CD4-positive, alpha-beta T cell treated with Interleukin-10 for 1 hour (primary cell): ENCODE data around the gene TBC1D28.
"Not testable (repeated sequence)": the region's sequence is repeated elsewhere in the genome, so short reads cannot be mapped to it uniquely, and the experiment has no call there.

Experiments used
- DNase-seq: peaks from one replicate; pipeline ENCODE4 v3.0.0-alpha.2; 2020

TBC1D28 gene

GRCh38 chr17:18613016-18613415 is 31.2 kb downstream of the TBC1D28 start:
- DNase-seq, result not testable (repeated sequence)

GRCh38 chr17:18593138-18593537 is 51.1 kb downstream of the TBC1D28 start:
- not testable (repeated sequence) for DNase-seq
